Measurements from ENCODE around the gene CCNF. TPM values are rescaled to one million over a fixed set of nuclear protein-coding genes. Genes with fewer than 3 reads are reported as not detected.

CCNF gene
- total and polyA plus RNA-seq, 10 of the 15 experiments (the other 5 are each of a cell fraction or from before 2014, with no cell fraction given), result 4.0 to 63.2 (median 27.5) TPM

- TF ChIP-seq BMI1 (IDR thresholded peaks at IDR 0.05; ENCODE audit: borderline replicate concordance) (no peak), HDGF (IDR thresholded peaks at IDR 0.05) (peak; percentile 77; the same call in 1 of the 2 replicates), IKZF1 (conservative IDR thresholded peaks at IDR 0.05) (no peak), ASH2L (IDR thresholded peaks at IDR 0.05; ENCODE audit: borderline replicate concordance, low read depth) (no peak), ZZZ3 (IDR thresholded peaks at IDR 0.05; ENCODE audit: control insufficient read depth, insufficient read length, low read depth) (no peak), IRF3 (IDR thresholded peaks at IDR 0.05) (no peak), POLR2AphosphoS5 (IDR thresholded peaks at IDR 0.05; ENCODE audit: low read length) (no peak), BRCA1 (IDR thresholded peaks at IDR 0.05; ENCODE audit: low read depth, low read length) (no peak), GABPA (IDR thresholded peaks at IDR 0.05; ENCODE audit: low read depth) (peak; percentile 85; the same call in 1 of the 2 replicates), ZNF384 (IDR thresholded peaks at IDR 0.05; ENCODE audit: borderline replicate concordance, low read depth, low read length) (no peak), ESRRA (IDR thresholded peaks at IDR 0.05; ENCODE audit: low read length) (no peak), BACH1 (IDR thresholded peaks at IDR 0.05; ENCODE audit: borderline replicate concordance) (no peak), CBX3 (IDR thresholded peaks at IDR 0.05; ENCODE audit: borderline replicate concordance, low read depth) (no peak), ETV6 (conservative IDR thresholded peaks at IDR 0.05 in 1 of 2, IDR thresholded peaks at IDR 0.05 in 1 of 2; ENCODE audit: borderline replicate concordance in 1 of 2, low read depth in 1 of 2) (no peak), CEBPB (IDR thresholded peaks at IDR 0.05; ENCODE audit: borderline replicate concordance in 1 of 2, low read depth in 2 of 2, low read length in 2 of 2) (no peak), ZBED1 (IDR thresholded peaks at IDR 0.05; ENCODE audit: borderline replicate concordance) (no peak), SIX5 (IDR thresholded peaks at IDR 0.05; ENCODE audit: low read depth, low read length, severe bottlenecking) (no peak), NRF1 (conservative IDR thresholded peaks at IDR 0.05; ENCODE audit: low read depth, low read length) (0 out of 2 replicates have a peak, but pooled peaks have one; percentile 13), TBL1XR1 (IDR thresholded peaks at IDR 0.05; ENCODE audit: low read depth, low read length) (no peak), ZSCAN29 (IDR thresholded peaks at IDR 0.05) (no peak)
- TF ChIP-seq, protein P1, sequence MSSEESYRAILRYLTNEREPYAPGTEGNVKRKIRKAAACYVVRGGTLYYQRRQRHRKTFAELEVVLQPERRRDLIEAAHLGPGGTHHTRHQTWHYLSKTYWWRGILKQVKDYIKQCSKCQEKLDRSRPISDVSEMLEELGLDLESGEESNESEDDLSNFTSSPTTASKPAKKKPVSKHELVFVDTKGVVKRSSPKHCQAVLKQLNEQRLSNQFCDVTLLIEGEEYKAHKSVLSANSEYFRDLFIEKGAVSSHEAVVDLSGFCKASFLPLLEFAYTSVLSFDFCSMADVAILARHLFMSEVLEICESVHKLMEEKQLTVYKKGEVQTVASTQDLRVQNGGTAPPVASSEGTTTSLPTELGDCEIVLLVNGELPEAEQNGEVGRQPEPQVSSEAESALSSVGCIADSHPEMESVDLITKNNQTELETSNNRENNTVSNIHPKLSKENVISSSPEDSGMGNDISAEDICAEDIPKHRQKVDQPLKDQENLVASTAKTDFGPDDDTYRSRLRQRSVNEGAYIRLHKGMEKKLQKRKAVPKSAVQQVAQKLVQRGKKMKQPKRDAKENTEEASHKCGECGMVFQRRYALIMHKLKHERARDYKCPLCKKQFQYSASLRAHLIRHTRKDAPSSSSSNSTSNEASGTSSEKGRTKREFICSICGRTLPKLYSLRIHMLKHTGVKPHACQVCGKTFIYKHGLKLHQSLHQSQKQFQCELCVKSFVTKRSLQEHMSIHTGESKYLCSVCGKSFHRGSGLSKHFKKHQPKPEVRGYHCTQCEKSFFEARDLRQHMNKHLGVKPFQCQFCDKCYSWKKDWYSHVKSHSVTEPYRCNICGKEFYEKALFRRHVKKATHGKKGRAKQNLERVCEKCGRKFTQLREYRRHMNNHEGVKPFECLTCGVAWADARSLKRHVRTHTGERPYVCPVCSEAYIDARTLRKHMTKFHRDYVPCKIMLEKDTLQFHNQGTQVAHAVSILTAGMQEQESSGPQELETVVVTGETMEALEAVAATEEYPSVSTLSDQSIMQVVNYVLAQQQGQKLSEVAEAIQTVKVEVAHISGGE (CRISPR knock-in tag; IDR thresholded peaks at IDR 0.05), result no peak
- TF ChIP-seq, protein P2, sequence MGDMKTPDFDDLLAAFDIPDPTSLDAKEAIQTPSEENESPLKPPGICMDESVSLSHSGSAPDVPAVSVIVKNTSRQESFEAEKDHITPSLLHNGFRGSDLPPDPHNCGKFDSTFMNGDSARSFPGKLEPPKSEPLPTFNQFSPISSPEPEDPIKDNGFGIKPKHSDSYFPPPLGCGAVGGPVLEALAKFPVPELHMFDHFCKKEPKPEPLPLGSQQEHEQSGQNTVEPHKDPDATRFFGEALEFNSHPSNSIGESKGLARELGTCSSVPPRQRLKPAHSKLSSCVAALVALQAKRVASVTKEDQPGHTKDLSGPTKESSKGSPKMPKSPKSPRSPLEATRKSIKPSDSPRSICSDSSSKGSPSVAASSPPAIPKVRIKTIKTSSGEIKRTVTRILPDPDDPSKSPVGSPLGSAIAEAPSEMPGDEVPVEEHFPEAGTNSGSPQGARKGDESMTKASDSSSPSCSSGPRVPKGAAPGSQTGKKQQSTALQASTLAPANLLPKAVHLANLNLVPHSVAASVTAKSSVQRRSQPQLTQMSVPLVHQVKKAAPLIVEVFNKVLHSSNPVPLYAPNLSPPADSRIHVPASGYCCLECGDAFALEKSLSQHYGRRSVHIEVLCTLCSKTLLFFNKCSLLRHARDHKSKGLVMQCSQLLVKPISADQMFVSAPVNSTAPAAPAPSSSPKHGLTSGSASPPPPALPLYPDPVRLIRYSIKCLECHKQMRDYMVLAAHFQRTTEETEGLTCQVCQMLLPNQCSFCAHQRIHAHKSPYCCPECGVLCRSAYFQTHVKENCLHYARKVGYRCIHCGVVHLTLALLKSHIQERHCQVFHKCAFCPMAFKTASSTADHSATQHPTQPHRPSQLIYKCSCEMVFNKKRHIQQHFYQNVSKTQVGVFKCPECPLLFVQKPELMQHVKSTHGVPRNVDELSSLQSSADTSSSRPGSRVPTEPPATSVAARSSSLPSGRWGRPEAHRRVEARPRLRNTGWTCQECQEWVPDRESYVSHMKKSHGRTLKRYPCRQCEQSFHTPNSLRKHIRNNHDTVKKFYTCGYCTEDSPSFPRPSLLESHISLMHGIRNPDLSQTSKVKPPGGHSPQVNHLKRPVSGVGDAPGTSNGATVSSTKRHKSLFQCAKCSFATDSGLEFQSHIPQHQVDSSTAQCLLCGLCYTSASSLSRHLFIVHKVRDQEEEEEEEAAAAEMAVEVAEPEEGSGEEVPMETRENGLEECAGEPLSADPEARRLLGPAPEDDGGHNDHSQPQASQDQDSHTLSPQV (IDR thresholded peaks at IDR 0.05), result no peak
Measured at GRCh38 chr16:2459647-2460390, 30.6 kb downstream of the CCNF start, which contains the start of gene TEDC2 (continued).
